ENCODE data around the gene NIPAL4.
"Not testable (repeated sequence)": the region's sequence is repeated elsewhere in the genome, so short reads cannot be mapped to it uniquely, and the experiment has no call there.

The NIPAL4 gene

DNA sequence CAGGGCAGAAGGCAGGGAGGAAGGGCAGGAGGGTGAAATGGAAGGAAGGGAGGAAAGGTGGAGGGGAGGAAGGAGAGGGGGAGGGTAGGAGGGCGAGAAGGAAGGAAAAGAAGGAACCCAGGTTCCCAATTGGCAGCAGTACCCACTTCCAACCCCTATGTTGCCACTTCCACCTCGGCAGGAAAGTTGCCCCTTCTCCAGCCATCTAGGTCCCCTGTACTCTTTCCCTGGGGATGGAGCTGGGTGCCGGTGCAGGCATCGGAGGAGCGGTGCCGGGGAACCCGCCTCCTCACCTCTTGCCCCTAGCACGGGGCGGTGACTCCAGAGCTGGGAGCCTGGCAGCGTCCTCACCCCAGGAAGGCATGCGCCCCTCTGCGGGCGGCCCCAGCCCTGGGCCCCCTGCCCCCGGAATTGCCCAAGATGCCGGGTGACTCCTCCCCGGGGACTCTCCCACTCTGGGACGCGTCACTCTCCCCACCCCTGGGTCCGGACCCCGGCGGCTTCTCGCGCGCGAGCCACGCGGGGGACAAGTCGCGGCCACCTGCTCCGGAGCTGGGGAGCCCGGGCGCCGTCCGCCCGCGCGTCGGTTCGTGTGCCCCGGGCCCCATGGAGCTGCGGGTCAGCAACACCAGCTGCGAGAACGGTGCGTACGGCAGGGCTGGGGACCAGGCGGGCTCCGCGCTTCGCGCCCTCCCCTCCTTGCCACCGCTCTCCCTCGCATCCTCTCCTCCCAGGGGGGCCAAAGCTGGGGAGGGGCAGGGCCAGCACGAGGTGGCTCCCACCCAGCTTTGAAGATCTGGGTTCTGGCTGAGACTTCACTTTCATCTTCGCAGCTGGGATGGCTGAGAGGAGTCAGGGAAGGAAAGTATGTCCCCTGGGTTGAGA is at the start of gene NIPAL4:
NIPAL4 (plus strand) TSS at position 499 of the 885 bp plus-strand sequence; CDS start at position 607, 108 bp downstream.
- DNase-seq: no peak

DNA sequence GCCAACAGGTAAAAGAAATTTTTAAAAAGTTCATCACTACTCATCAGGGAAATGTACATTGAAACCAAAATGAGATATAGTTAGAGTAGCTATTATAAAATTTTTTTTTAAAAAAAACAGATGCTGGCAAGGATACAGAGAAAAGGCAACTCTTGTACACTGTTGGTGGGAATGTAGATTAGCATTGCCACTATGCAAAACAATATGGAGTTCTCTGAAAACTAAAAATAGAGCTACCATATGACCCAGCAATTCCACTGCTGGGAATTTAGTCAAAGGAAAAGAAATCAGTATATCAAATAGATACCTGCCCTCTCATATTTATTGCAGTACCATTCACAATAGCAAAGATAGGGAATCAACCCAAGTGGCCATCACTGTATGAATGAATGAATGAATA is 44.2 kb upstream of the NIPAL4 start:
- no peak for DNase-seq

DNA sequence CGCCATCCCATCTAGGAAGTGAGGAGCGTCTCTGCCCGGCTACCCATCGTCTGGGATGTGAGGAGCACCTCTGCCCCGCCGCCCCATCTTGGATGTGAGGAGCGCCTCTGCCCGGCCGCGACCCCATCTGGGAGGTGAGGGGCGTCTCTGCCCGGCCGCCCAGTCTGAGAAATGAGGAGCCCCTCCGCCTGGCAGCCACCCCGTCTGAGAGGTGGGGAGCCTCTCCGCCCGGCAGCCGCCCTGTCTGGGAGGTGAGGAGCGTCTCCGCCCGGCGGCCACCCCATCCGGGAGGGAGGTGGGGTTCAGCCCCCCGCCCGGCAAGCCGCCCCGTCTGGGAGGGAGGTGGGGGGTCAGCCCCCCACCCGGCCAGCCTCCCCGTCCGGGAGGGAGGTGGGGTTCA is 40.5 kb upstream of the NIPAL4 start:
- DNase-seq: not testable (repeated sequence)

DNA sequence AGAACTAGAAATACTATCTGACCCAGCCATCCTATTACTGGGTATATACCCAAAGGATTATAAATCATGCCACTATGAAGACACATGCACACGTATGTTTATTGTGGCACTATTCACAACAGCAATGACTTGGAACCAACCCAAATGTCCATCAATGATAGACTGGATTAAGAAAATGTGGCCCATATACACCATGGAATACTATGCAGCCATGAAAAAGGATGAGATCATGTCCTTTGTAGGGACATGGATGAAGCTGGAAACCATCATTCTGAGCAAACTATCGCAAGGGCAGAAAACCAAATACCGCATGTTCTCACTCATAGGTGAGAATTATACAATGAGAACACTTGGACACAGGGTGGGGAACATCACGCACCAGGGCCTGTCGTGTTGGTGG is 30.1 kb upstream of the NIPAL4 start:
- not testable (repeated sequence) for DNase-seq

DNA sequence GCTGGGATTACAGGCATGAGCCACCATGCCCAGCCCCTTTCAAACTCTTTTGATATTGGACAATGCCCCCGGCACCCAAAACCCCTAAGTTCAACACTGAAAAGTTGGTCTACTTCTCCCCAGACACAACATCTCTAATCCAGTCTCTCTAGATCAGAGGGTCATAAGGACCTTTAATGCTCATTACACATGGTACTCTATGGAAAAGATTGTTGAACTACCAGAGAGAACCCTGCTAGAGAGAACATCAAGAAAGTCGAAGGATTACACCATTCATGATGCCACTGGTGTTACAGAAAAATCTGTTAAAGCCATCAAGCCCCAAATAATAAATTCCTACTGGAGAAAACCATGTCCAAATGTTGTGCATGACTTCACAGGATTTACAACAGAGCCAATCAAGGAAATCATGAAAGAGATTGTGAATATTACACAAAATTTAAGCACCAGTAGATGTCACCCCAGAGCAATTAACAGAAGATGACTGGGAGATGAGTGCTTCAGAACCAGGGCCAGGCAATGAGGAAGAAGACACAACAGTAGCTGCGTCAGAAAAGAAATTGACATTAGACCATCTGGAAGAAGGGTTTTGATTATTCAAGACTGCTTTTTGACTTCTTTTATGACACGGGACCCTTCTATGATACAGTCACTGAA is 28.3 kb upstream of the NIPAL4 start:
- DNase-seq: peak; percentile 32

DNA sequence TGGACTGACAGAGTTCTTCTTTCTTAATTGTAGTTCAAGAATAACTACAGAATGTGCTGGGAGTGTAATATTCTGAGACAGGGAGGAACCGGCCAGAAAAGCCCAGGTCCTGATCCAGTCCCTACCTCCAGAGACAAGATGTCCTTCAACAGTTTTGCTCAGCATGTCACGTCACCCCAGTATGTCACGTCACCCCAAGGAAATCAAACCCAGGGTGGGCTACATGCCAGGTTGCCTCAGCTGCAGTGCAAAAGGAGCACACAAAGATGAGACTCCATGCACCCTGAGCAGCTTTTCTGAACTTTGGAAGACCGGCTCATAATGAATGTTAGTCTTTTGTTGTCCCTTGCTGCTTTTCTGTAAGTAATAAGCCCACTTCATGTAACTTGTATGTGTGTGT is 25.9 kb upstream of the NIPAL4 start:
- DNase-seq: no peak

DNA sequence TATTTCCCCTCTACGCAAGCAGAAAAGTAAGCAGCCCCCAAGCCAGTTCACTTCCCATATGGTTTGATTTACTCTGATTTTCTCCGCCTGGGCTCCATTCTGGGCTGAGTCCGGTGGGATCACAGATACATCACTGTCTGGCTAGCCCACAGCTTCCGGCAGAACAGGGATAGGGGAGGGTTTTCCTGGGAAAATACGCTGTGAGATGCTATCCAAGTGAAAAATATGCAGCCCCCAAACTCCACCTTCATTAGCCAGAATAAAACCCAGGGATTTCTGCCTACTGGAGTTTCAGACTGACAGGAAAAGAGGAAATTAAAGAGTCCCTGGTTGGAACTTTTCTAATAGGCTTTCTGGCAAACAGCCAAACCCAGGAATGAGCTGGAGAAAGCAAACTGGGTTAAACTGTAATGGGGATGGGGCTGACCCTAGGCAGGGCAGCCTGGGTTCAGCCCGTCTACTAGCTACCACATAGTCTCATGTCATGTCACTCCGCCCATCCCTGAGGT is 16.9 kb upstream of the NIPAL4 start:
- no peak for DNase-seq

DNA sequence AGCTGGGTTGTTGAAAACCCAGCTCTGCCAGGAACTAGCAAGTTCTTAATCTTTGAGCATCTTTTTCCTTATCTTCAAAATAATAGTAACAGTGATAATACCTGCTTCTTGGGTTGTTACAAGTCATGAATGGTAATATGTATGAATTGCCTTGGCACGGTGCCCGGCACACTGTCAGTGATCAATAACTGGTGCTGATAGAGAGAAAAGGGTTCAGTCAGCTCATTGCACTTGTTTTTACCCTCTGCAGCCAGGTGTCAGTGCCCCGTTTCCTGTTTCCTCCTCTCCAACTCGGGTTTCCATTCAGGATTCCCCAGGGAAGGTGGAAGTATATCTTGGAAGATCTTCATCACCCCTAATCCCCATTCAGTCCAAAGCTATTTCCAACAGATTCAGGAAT is 15.8 kb upstream of the NIPAL4 start:
- no peak for DNase-seq

DNA sequence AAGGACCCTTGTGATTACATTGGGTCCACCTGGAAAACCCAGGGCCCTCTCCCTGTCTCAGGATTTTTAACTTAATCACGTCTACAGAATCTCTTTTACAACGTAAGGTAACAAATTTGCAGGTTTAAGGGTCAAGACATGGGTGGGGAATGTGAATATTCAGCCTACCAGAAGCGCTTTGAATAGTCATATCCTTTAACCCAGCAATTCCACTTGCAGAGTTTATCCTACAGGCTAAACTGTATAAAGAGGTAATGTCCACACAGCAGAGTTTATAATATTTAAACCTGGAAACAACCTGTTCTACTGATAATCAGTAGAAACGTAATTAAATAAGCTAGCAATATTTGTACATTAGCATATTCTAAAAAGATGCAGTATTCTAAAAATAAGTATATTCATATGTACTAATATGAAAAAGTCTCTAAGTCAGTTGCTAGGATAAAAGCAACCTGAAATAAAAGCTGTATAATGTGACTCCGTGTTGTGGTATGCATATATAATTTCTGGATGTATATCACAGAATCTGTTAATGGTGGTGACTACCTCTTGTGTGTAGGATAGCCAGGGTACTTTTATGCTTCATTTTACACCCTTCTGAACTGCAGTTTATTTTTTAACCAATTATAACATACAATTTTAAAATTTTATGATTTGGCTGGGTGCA is 14.1 kb upstream of the NIPAL4 start:
- no peak for DNase-seq

DNA sequence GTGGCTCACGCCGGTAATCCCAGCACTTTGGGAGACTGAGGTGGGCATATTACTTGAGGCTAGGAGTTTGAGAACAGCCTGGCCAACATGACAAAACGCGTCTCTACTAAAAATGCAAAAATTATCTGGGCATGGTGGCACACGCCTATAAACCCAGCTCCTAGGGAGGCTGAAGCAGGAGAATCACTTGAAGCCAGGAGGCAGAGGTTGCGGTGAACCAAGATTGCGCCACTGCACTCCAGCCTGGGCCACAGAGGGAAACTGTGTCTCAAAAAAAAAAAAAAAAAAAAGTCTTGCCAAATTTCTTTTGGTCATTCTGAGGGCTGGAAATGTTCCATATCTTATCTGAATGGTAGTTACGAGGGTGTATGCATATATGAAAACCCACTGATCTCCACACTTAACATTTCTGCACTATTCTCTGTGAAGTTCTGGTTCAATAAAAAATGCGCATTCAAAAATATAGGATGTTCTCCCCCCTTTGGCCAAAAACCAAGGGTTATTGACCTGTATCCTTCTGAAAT is 13.5 kb upstream of the NIPAL4 start:
- DNase-seq: no peak

DNA sequence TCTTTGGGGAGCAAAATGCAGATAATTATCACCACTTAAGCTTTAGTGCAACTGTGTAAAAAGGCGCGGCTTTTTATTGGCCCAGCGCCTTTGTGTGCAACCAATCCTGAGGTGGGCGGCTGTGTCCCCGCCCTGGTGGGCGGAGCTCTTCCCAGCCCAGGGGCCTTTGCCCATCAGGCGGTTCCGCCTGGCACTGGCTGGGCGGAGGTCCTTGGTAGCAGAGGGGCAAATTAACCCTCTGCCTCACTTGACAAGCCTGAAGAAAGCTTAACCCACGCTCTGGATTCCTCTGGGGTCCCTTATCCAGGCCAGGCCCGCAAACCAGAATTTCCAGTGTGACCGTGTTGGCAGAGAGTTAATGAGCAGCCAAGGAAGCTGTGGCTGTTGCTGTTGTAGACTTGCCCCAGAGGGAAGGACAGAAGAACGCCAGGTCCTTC is 12.8 kb upstream of the NIPAL4 start:
- DNase-seq: no peak

DNA sequence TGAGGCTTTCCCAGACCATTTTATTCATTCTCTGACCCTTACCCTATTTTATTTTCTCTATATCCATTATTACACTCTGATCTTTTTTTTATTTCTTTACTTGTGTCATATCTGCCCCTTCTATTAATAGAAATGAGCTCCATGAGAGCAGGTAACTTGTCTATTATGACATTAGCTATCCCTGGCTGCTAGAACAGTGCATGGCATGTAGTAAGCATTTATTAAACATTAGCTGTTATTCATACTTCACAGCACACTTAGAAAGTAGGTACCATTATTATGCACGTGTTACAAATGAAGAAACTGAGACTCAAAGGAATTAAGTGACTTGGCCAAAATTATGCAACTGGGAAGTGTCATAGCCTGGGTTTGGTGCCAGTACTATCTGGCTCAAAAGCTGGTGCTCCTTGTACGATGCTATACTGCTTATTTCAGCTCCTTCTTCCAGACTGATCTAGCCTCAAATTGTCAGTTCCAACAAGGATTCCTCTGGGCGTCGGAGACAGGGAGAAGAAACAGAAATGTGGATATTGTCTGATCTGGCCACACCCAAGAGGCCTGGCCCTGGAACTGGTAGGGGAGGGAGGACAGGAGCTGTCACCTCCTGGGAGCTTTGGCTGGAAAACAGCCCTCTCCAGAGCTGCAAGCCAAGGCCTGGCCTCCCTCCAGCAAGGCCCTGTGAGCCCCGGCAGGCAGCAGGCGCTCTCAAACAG is 10.8 kb upstream of the NIPAL4 start:
- DNase-seq: no peak

DNA sequence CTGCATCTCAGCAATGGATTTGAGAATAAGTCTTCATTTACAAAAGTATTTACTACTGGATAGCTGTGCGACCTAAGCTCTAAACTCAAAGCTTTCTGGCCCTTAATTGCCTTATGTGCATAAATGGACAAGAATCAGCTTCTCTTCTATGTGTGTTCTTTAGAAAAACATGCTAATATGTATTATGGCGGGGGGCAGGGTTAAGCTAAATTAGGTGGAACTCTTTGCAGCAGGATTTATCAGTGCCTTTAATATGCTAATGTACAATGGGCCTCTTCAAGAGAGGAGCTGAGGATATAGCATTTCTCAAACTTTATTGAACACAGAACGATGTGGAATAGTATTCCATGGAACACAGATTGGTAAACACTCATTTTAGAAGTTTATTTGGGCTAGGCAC is 10.0 kb upstream of the NIPAL4 start:
- DNase-seq: no peak

DNA sequence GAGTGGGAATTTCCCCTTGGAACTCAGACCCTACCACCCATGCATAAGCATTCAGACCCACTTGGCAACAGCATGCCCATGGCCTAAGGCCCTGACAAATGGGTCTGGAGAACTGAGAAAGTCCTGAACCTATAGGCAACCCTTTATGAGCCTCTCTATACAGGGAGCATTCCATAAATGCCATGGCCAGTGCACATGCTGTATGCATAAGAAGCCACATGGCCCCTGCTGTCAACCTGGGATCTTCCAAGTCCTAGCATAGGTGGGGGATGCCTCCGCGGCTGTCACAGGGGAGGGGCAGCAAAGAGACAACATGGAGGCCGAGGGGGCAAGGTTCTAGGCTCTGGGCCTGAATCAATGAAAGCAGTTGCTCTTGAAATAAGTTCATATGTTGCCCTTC is 8.2 kb upstream of the NIPAL4 start:
- DNase-seq: no peak

DNA sequence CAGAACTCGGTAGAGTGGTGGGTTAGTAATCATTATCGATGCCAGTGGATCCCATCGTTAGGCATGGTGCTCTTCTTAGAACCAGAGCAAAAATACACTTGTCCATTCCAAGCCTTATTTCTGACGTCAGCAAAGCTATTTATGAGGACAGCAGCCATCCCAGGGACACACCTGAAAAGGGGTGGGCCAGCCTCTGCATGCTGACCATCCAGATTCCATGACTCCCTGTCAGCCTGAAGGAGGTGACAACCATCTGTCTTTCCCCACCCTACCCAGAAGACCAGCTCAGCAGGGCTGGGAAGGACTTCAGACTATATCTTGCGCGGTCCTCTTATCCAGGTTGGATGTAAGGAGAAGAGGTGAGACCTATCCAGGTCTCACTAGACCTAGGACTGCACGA is 5.7 kb upstream of the NIPAL4 start:
- DNase-seq: no peak

DNA sequence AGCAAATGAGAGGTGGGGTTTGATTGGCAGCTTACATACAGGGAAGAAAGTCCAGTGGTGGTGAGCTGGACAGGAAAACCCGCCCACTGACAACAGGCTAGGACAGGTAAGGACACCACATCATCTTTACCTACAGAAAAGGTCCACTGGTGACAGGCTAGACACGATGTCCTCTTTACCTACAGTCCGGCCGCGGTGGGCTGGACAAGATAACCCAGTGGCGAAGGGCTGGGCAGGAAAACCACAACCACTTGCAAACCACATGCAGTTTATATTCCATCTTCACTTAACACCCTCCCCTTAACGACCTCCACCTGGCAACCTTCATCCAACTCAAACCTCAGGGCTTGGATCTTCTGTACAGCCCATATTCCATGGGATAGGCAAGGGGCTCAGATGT is 5.0 kb upstream of the NIPAL4 start:
- DNase-seq: no peak

DNA sequence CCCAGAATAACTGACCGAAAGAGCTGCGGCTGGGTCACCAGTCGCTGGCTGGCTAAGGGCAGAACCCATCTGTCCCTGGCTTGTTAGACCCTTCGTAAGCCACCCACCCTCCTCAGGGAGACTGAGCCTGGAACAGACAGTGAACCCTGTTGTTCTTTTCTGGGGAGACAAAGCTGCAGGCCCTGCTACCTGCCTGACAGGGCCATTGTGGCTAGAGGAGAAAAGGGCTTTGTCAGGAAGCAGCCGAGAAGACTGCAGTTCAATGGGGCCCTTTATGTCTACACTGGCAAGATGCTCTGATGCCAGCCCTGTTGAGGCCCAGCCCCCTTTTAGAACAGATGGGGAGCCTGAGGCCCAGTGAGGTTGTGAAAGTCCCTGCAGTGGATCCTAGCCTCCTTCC is 3.7 kb upstream of the NIPAL4 start:
- no peak for DNase-seq

DNA sequence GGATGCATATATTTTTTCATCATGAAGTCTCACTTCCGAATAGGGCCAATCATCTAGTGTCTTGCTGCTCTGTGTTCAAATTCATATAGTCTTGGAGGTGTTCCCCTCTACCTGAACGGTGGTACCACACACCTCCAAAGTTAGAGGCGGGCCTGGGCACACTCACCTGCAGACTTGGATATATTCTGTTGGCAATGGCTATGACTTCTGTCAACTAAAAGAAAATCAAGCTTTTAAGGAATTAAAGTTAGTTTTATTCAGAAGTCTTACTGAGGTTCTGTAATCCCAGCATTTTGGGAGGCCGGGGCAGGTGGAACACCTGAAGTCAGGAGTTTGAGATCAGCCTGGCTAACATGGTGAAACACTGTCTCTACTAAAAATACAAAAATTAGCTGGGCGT is 2.6 kb upstream of the NIPAL4 start:
- DNase-seq: no peak

DNA sequence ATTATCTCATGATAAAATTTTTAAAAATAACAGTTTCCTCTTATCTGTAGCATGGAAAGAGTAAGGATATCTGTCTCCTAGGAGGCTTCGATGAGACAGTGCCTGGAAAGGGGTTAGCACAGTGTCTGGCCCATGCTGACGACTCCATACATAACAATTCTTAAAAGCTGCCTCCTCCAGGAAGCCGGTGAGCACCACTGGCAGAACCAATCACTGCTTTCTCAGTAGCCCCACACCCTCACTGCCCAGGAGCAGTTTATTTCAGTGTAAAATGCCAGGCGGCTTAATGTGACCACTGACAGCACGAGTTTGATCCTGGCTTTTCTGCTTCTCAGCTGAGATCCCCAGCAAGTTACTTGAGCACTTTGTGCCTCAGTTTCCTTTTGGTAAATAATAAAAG is 1.2 kb upstream of the NIPAL4 start:
- DNase-seq: no peak

DNA sequence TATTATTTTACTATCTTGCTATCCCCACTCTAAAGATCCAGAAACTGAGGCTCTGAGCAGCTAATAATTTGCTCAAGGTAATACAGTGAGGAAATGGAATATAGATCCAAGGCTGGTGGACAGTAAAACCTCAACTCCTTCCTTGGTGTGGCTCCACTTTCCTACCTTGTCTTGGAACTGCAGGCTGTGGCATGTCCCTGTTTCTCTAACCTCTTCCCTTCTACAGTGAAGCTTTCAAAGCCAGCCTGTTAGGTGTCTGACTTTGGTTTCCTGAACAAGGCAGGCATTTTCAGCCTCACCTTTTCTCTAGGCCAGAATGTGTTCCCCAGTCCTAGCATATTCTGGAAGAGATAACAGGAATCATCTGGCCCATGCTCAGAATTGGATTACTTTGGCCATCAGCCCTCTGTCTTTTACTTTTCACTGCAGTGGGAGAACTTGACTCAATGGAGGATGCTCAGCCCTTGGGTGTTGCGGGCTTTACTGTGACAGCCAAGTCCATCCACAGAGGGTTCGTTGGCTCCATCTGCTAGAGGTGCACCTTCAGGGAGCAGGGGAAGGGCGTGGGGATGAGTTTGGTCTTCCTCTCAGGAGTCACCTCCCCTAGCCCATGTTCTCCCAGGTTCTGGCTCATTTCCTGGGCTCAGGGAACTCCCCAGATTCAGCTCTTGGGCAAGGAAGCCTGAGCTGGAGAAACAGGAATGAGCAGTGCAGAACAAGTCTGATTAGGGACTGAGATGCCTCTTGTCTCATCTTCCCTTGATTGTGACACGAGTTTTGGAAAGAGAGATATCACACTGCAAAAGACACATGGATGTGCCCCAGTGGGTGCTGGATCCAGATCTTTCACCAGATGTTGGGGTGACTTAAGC is 1.1 kb downstream of the NIPAL4 start:
- no peak for DNase-seq

DNA sequence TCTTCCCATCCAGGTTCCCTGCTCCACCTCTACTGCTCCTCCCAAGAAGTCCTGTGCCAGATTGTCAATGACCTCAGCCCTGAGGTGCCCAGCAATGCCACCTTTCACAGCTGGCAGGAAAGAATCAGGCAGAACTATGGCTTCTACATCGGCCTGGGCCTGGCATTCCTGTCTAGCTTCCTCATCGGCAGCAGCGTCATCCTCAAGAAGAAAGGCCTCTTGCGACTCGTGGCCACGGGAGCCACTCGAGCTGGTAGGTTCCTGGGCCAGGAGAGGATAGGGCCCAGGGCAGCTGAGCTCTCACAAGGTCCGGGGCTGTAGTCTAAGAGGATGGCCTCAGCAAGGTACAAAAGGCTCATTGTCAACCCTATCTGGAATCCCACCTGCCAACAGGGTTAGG is 3.1 kb downstream of the NIPAL4 start:
- no peak for DNase-seq

Measured in NCI-H226 (cell line).